GM23338 (cell line): ENCODE data around the gene APOL5. TPM values are rescaled to one million over a fixed set of nuclear protein-coding genes. Genes with fewer than 3 reads are reported as not detected.

Experiments
- CREB1 ChIP-seq: fragments of 250-450 bp; sonication (Bioruptor Pico); IDR thresholded peaks from 2 replicates; pipeline ENCODE4 v1.5.0; 2020; ENCODE audit warnings: low read depth, mild to moderate bottlenecking, moderate library complexity
- EZH2 ChIP-seq: fragments of 200-600 bp; sonication (generic); IDR thresholded peaks from one replicate; pipeline ENCODE4 v1.8.0; 2017; ENCODE audit warnings: antibody characterized with exemption, mild to moderate bottlenecking, low read depth; ENCODE audit not compliant: unreplicated experiment
- EZH2phosphoT487 ChIP-seq: fragments of 200-600 bp; sonication (generic); IDR thresholded peaks from one replicate; pipeline ENCODE4 v1.8.1; 2018; ENCODE audit warnings: antibody characterized with exemption; ENCODE audit not compliant: unreplicated experiment
- JUNB ChIP-seq: IDR thresholded peaks from one replicate; pipeline ENCODE4 v1.6.1; 2016; ENCODE audit warnings: antibody characterized with exemption; ENCODE audit not compliant: unreplicated experiment
- NANOG ChIP-seq: IDR thresholded peaks from 2 replicates; pipeline ENCODE4 v1.6.1; 2016; ENCODE audit warnings: antibody characterized with exemption, borderline replicate concordance
- POLR2AphosphoS5 ChIP-seq: IDR thresholded peaks from 2 replicates; pipeline ENCODE4 v1.6.1; 2016; ENCODE audit warnings: antibody characterized with exemption, low read depth
- ZNF331 ChIP-seq: fragments of 250-450 bp; sonication (Bioruptor Pico); IDR thresholded peaks from 2 replicates; pipeline ENCODE4 v1.5.0; 2020; ENCODE audit warnings: low read depth, mild to moderate bottlenecking, moderate library complexity
- polyA plus RNA-seq: library from polyadenylated mRNA; unstranded; fragments of >200 nt; fragmentation: Nextera tagmentation; extraction: Ambion mirVana; gene quantifications from 2 replicates; pipeline ENCODE4 v1.2.1, GENCODE V29; 2016
- total RNA-seq: library from RNA; depleted of rRNA; stranded (reverse); fragments of >200 nt; shearing (Covaris generic); gene quantifications from 2 replicates; pipeline ENCODE4 v1.2.3, GENCODE V29; 2014
- TF ChIP-seq, protein P1 (sequence below): fragments of 250-450 bp; sonication (Bioruptor Pico); IDR thresholded peaks from 2 replicates; pipeline ENCODE4 v1.5.0; 2020; ENCODE audit warnings: mild to moderate bottlenecking, moderate library complexity
- TF ChIP-seq, protein P2 (sequence below), 2 experiments: fragments of 200-600 bp in 1 of 2; sonication (generic) in 1 of 2; conservative IDR thresholded peaks; 2 replicates each; pipeline versions ENCODE4 v1.5.1 to v1.6.1; 2016 to 2017; ENCODE audit warnings: antibody characterized with exemption in 2 of 2, low read depth in 2 of 2, mild to moderate bottlenecking in 2 of 2, moderate library complexity in 1 of 2
- TF ChIP-seq, protein P3 (sequence below): IDR thresholded peaks from 2 replicates; pipeline ENCODE4 v1.6.1; 2016; ENCODE audit warnings: antibody characterized with exemption

The APOL5 gene
- total and polyA plus RNA-seq, 2 experiments from 2014 or later, result not detected

DNA sequence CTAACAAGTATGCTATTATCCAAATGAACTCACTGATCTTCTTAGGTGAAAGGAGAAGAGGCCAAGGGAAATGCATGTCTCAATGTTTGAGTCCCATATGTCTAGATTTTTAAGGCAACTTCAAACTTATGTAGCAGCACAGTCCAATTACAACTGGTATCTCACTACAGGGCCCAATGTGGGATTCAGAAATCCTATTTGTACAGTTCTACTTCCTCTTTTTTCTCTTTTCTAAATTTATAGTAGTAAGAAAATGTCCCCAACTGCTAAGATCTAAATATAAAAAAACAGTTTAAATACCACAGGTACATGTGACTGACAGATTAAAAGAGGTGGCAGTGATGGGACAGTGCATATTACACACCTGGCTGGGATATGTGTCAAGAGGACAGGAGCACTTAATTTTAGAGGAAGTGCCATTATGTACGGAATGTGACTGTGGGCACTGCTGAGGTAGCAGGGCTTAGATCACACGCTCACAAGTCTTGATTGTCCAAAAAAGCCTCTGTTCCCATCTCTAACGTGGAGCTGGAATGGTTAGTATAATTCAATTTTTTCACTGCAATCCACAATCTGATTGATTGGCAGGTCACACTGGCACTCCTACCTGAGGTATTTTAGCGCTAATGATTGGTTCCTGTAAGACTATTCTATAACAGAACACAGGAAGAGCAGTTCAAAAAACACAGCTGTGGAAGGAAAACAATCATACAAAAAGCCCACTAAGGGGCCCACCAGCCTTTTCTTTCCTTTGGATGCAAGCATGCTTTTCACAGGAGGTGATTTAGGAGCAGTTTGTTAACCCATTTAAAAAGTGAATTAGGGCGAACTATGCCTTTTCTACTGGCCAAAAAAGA lies 34.6 kb downstream of the APOL5 start (continued):
- TF ChIP-seq, protein P1, sequence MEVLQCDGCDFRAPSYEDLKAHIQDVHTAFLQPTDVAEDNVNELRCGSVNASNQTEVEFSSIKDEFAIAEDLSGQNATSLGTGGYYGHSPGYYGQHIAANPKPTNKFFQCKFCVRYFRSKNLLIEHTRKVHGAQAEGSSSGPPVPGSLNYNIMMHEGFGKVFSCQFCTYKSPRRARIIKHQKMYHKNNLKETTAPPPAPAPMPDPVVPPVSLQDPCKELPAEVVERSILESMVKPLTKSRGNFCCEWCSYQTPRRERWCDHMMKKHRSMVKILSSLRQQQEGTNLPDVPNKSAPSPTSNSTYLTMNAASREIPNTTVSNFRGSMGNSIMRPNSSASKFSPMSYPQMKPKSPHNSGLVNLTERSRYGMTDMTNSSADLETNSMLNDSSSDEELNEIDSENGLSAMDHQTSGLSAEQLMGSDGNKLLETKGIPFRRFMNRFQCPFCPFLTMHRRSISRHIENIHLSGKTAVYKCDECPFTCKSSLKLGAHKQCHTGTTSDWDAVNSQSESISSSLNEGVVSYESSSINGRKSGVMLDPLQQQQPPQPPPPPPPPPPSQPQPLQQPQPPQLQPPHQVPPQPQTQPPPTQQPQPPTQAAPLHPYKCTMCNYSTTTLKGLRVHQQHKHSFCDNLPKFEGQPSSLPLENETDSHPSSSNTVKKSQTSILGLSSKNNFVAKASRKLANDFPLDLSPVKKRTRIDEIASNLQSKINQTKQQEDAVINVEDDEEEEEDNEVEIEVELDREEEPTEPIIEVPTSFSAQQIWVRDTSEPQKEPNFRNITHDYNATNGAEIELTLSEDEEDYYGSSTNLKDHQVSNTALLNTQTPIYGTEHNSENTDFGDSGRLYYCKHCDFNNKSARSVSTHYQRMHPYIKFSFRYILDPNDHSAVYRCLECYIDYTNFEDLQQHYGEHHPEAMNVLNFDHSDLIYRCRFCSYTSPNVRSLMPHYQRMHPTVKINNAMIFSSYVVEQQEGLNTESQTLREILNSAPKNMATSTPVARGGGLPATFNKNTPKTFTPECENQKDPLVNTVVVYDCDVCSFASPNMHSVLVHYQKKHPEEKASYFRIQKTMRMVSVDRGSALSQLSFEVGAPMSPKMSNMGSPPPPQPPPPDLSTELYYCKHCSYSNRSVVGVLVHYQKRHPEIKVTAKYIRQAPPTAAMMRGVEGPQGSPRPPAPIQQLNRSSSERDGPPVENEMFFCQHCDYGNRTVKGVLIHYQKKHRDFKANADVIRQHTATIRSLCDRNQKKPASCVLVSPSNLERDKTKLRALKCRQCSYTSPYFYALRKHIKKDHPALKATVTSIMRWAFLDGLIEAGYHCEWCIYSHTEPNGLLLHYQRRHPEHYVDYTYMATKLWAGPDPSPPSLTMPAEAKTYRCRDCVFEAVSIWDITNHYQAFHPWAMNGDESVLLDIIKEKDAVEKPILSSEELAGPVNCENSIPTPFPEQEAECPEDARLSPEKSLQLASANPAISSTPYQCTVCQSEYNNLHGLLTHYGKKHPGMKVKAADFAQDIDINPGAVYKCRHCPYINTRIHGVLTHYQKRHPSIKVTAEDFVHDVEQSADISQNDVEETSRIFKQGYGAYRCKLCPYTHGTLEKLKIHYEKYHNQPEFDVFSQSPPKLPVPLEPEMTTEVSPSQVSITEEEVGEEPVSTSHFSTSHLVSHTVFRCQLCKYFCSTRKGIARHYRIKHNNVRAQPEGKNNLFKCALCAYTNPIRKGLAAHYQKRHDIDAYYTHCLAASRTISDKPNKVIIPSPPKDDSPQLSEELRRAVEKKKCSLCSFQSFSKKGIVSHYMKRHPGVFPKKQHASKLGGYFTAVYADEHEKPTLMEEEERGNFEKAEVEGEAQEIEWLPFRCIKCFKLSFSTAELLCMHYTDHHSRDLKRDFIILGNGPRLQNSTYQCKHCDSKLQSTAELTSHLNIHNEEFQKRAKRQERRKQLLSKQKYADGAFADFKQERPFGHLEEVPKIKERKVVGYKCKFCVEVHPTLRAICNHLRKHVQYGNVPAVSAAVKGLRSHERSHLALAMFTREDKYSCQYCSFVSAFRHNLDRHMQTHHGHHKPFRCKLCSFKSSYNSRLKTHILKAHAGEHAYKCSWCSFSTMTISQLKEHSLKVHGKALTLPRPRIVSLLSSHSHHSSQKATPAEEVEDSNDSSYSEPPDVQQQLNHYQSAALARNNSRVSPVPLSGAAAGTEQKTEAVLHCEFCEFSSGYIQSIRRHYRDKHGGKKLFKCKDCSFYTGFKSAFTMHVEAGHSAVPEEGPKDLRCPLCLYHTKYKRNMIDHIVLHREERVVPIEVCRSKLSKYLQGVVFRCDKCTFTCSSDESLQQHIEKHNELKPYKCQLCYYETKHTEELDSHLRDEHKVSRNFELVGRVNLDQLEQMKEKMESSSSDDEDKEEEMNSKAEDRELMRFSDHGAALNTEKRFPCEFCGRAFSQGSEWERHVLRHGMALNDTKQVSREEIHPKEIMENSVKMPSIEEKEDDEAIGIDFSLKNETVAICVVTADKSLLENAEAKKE, result no peak
- TF ChIP-seq NANOG, result no peak
- TF ChIP-seq POLR2AphosphoS5, result no peak
- no peak for TF ChIP-seq EZH2
- TF ChIP-seq CREB1 (CRISPR knock-in tag), result no peak
- TF ChIP-seq JUNB, result no peak
- TF ChIP-seq, protein P2, sequence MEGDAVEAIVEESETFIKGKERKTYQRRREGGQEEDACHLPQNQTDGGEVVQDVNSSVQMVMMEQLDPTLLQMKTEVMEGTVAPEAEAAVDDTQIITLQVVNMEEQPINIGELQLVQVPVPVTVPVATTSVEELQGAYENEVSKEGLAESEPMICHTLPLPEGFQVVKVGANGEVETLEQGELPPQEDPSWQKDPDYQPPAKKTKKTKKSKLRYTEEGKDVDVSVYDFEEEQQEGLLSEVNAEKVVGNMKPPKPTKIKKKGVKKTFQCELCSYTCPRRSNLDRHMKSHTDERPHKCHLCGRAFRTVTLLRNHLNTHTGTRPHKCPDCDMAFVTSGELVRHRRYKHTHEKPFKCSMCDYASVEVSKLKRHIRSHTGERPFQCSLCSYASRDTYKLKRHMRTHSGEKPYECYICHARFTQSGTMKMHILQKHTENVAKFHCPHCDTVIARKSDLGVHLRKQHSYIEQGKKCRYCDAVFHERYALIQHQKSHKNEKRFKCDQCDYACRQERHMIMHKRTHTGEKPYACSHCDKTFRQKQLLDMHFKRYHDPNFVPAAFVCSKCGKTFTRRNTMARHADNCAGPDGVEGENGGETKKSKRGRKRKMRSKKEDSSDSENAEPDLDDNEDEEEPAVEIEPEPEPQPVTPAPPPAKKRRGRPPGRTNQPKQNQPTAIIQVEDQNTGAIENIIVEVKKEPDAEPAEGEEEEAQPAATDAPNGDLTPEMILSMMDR (conservative IDR thresholded peaks at IDR 0.05; ENCODE audit: low read depth in 2 of 2), result no peak
- TF ChIP-seq, protein P3, sequence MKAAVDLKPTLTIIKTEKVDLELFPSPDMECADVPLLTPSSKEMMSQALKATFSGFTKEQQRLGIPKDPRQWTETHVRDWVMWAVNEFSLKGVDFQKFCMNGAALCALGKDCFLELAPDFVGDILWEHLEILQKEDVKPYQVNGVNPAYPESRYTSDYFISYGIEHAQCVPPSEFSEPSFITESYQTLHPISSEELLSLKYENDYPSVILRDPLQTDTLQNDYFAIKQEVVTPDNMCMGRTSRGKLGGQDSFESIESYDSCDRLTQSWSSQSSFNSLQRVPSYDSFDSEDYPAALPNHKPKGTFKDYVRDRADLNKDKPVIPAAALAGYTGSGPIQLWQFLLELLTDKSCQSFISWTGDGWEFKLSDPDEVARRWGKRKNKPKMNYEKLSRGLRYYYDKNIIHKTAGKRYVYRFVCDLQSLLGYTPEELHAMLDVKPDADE, result no peak
- no peak for TF ChIP-seq ZNF331 (CRISPR knock-in tag)
- TF ChIP-seq EZH2phosphoT487, result no peak
